ENCODE data around the gene ZNF134. TPM values are rescaled to one million over a fixed set of nuclear protein-coding genes. Genes with fewer than 3 reads are reported as not detected.

The ZNF134 gene
- total and polyA plus RNA-seq, 3 donors from 2014 or later = 11.2 to 41.7 (median 37.6) TPM

GRCh38 chr19:57615346-57615745, 1.3 kb downstream of the ZNF134 start:
- Histone ChIP-seq H3K4me1 (peaks cover 5% of the 10 kb centered on the region), H3K4me3 (peak overlapping the region in 1 of 2 donors; percentile 95), H3K27ac (no peak overlapping the region), H3K9me3 (no peaks in the 10 kb centered on the region), H3K36me3 (ENCODE audit: low read depth, missing control alignments) (peaks cover 3% of the 10 kb centered on the region), H3K27me3 (no peaks in the 10 kb centered on the region)
- TF ChIP-seq POLR2A (IDR thresholded peaks at IDR 0.05) = no peak
- TF ChIP-seq, protein P1, sequence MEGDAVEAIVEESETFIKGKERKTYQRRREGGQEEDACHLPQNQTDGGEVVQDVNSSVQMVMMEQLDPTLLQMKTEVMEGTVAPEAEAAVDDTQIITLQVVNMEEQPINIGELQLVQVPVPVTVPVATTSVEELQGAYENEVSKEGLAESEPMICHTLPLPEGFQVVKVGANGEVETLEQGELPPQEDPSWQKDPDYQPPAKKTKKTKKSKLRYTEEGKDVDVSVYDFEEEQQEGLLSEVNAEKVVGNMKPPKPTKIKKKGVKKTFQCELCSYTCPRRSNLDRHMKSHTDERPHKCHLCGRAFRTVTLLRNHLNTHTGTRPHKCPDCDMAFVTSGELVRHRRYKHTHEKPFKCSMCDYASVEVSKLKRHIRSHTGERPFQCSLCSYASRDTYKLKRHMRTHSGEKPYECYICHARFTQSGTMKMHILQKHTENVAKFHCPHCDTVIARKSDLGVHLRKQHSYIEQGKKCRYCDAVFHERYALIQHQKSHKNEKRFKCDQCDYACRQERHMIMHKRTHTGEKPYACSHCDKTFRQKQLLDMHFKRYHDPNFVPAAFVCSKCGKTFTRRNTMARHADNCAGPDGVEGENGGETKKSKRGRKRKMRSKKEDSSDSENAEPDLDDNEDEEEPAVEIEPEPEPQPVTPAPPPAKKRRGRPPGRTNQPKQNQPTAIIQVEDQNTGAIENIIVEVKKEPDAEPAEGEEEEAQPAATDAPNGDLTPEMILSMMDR (IDR thresholded peaks at IDR 0.05) = no peak
- intact Hi-C loops (cut with DNase I; ENCODE audit: low total_unique reads) = no loop called here
- WGBS, 2 donors = 51 to 72% methylated on average over 3 of the region's 3 CpGs
- no peak for DNase-seq

- Histone ChIP-seq H3K27me3 (no peaks in the 10 kb centered on the region), H3K4me3 (no peak overlapping the region), H3K9me3 (peaks cover 5% of the 10 kb centered on the region), H3K27ac (no peak overlapping the region), H3K4me1 (peaks cover 3% of the 10 kb centered on the region), H3K36me3 (ENCODE audit: low read depth, missing control alignments) (peaks cover 3% of the 10 kb centered on the region)
- 97 to 98% methylated on average over 10 of the region's 10 CpGs for WGBS, 2 donors
- intact Hi-C loops (cut with DNase I; ENCODE audit: low total_unique reads) = no loop called here
- no peak for DNase-seq
- TF ChIP-seq POLR2A (IDR thresholded peaks at IDR 0.05) = no peak
- TF ChIP-seq, protein P1 (IDR thresholded peaks at IDR 0.05) = no peak
Observed at GRCh38 chr19:57620673-57621348, 6.8 kb downstream of the ZNF134 start.

- TF ChIP-seq, protein P1 (IDR thresholded peaks at IDR 0.05) = no peak
- TF ChIP-seq POLR2A (IDR thresholded peaks at IDR 0.05) = no peak
- peaks cover 3% of the 10 kb centered on the region for H3K36me3 ChIP-seq (ENCODE audit: low read depth, missing control alignments)
- peaks cover 5% of the 10 kb centered on the region for H3K9me3 ChIP-seq
- H3K4me3 ChIP-seq = no peak overlapping the region
- DNase-seq = no peak
- H3K27me3 ChIP-seq = no peaks in the 10 kb centered on the region
- no peaks in the 10 kb centered on the region for H3K4me1 ChIP-seq
- intact Hi-C loops (cut with DNase I; ENCODE audit: low total_unique reads) = no loop called here
- no peak overlapping the region for H3K27ac ChIP-seq
Observed at GRCh38 chr19:57623091-57623490, 9.0 kb downstream of the ZNF134 start.

- WGBS, 2 donors = 1 to 9% methylated on average over 6 to 46 of the region's 59 CpGs
- Histone ChIP-seq H3K36me3 (ENCODE audit: low read depth, missing control alignments) (no peaks in the 10 kb centered on the region), H3K27me3 (no peaks in the 10 kb centered on the region), H3K4me1 (peaks cover 4% of the 10 kb centered on the region), H3K4me3 (peak within 1 kb of the TSS; percentile 81 to 92), H3K27ac (peak within 1 kb of the TSS; percentile 79 to 88), H3K9me3 (no peaks in the 10 kb centered on the region)
- peak; percentile 96 for DNase-seq
- TF ChIP-seq, protein P1 (IDR thresholded peaks at IDR 0.05) = no peak
- no peak for TF ChIP-seq POLR2A (IDR thresholded peaks at IDR 0.05)
- intact Hi-C loops (cut with DNase I; ENCODE audit: low total_unique reads) = no loop called here
Observed at GRCh38 chr19:57632987-57633831, 19.2 kb downstream of the ZNF134 start, which contains the start of gene ZNF211. Gene ZNF211 (plus strand): TSS chr19:57633168. CDS start chr19:57633347, 179 bp downstream.

All from testis (tissue), 3 donors.